Body of pancreas (tissue), 4 donors: ENCODE data around the gene TNK1. TPM values are rescaled to one million over a fixed set of nuclear protein-coding genes. Genes with fewer than 3 reads are reported as not detected.

Experiments
- ATAC-seq: fragments of 150-250 bp; one replicate; pipeline ENCODE4 v1.9.1; 2016
- DNase-seq, 4 donors: peaks; one replicate each; pipeline ENCODE4 v3.0.0-alpha.2; 2019
- H3K27ac ChIP-seq, 4 donors: fragments of 200-600 bp; sonication (generic); 1 replicate in 3 of 4; 2 replicates in 1 of 4; pipeline versions ENCODE4 v1.5.1 to v1.6.1; 2016 to 2019; ENCODE audit warnings: mild to moderate bottlenecking in 1 of 4, mixed read lengths in 1 of 4, moderate library complexity in 1 of 4
- H3K27me3 ChIP-seq, 2 donors: fragments of 200-600 bp; sonication (generic); one replicate each; pipeline ENCODE4 v1.6.0; 2016; ENCODE audit warnings: mild to moderate bottlenecking in 1 of 2
- H3K36me3 ChIP-seq, 2 donors: fragments of 200-600 bp; sonication (generic); replicated peaks in 1 of 2; 2 replicates each; pipeline ENCODE4 v1.5.1; 2016; ENCODE audit warnings: low read depth in 2 of 2; ENCODE audit not compliant: insufficient read depth in 1 of 2
- H3K4me1 ChIP-seq: fragments of 200-600 bp; sonication (generic); one replicate; pipeline ENCODE4 v1.6.0; 2016
- H3K4me3 ChIP-seq, 2 donors: fragments of 200-600 bp; sonication (generic); 1 replicate in 1 of 2; 2 replicates in 1 of 2; pipeline ENCODE4 v1.5.1; 2016 to 2019
- H3K9me3 ChIP-seq, 3 donors: fragments of 200-600 bp; sonication (generic); 1 replicate in 2 of 3; 2 replicates in 1 of 3; pipeline ENCODE4 v1.5.1; 2016
- CTCF ChIP-seq, 7 experiments: fragments of 450-650 bp in 4 of 7; fragments of 200-600 bp in 3 of 7; sonication (generic) in 3 of 7; IDR thresholded peaks; one replicate each; pipeline ENCODE4 v1.5.1; 2016 to 2019; ENCODE audit warnings: antibody characterized with exemption in 7 of 7
- POLR2A ChIP-seq, 3 donors: fragments of 450-650 bp; IDR thresholded peaks; one replicate each; pipeline ENCODE4 v1.6.1; 2016; ENCODE audit warnings: antibody characterized with exemption in 3 of 3, mild to moderate bottlenecking in 2 of 3
- WGBS, 2 donors: methylation state at CpG; one replicate each; pipeline ENCODE4 v1.1.5; 2017; 5-methylcytosine and 5-hydroxymethylcytosine counted together
- intact Hi-C: fragments of 100-400 bp; cut with DNase I; formaldehyde crosslinking; loops from one replicate; pipeline ENCODE4 v1.15.1; 2023
- total RNA-seq, 2 donors: library from RNA; depleted of rRNA; stranded (reverse); fragments of >200 nt; gene quantifications; one replicate each; pipeline ENCODE4 v1.1.0, GENCODE V29; 2016

The TNK1 gene
- total RNA-seq, 2 donors from 2014 or later: 12.7 to 15.8 TPM

- intact Hi-C loops: no loop called here
- ATAC-seq: no peak
- no peaks in the 10 kb centered on the region for H3K36me3 ChIP-seq
- H3K9me3 ChIP-seq: no peaks in the 10 kb centered on the region
- no peak for DNase-seq
- peaks cover 13% of the 10 kb centered on the region for H3K4me1 ChIP-seq
- H3K4me3 ChIP-seq: no peak overlapping the region
- 79% methylated on average over 6 of the region's 6 CpGs; no CpG with 5 or more reads in 1 of the 2 donors for WGBS, 2 donors
- no peaks in the 10 kb centered on the region for H3K27me3 ChIP-seq
- TF ChIP-seq POLR2A (IDR thresholded peaks at IDR 0.05) (no peak), CTCF (IDR thresholded peaks at IDR 0.05) (no peak)
- H3K27ac ChIP-seq: no peak overlapping the region
Measured at GRCh38 chr17:7408863-7409262, 28.0 kb downstream of the TNK1 start.

GRCh38 chr17:7409716-7410115 lies 28.8 kb downstream of the TNK1 start:
- no peak for DNase-seq
- no peaks in the 10 kb centered on the region for H3K36me3 ChIP-seq
- H3K9me3 ChIP-seq: no peaks in the 10 kb centered on the region
- no peak for TF ChIP-seq POLR2A (IDR thresholded peaks at IDR 0.05)
- TF ChIP-seq CTCF (IDR thresholded peaks at IDR 0.05): no peak
- 79 to 86% methylated on average over 6 of the region's 6 CpGs for WGBS, 2 donors
- no peak for ATAC-seq
- H3K27me3 ChIP-seq: no peaks in the 10 kb centered on the region
- no peak overlapping the region for H3K4me3 ChIP-seq
- H3K27ac ChIP-seq: no peak overlapping the region
- peaks cover 9% of the 10 kb centered on the region for H3K4me1 ChIP-seq
- intact Hi-C loops: no loop called here

- H3K9me3 ChIP-seq: no peaks in the 10 kb centered on the region
- H3K4me3 ChIP-seq: no peak overlapping the region
- TF ChIP-seq CTCF (IDR thresholded peaks at IDR 0.05) (no peak), POLR2A (IDR thresholded peaks at IDR 0.05) (no peak)
- H3K27ac ChIP-seq: no peak overlapping the region
- no peaks in the 10 kb centered on the region for H3K27me3 ChIP-seq
- ATAC-seq (no peak), DNase-seq (no peak)
- intact Hi-C loops: no loop called here
- WGBS, 2 donors: 79 to 81% methylated on average over 17 to 25 of the region's 25 CpGs
- H3K4me1 ChIP-seq: no peaks in the 10 kb centered on the region
- no peaks in the 10 kb centered on the region for H3K36me3 ChIP-seq
Measured at GRCh38 chr17:7410634-7411426, 29.9 kb downstream of the TNK1 start.

- H3K36me3 ChIP-seq: no peaks in the 10 kb centered on the region
Measured at GRCh38 chr17:7411427-7411750, 30.5 kb downstream of the TNK1 start.

More at GRCh38 chr17:7411427-7411750, 30.5 kb downstream of the TNK1 start:
- no peaks in the 10 kb centered on the region for H3K4me1 ChIP-seq
- no peaks in the 10 kb centered on the region for H3K27me3 ChIP-seq
- ATAC-seq: no peak
- H3K9me3 ChIP-seq: no peaks in the 10 kb centered on the region
- WGBS, 2 donors: 79 to 90% methylated on average over 7 of the region's 8 CpGs
- DNase-seq: no peak
- no peak for TF ChIP-seq POLR2A (IDR thresholded peaks at IDR 0.05)
- no peak for TF ChIP-seq CTCF (IDR thresholded peaks at IDR 0.05)
- H3K4me3 ChIP-seq: no peak overlapping the region
- intact Hi-C loops: no loop called here
- no peak overlapping the region for H3K27ac ChIP-seq
